ENCODE data around the gene ZBTB39.

The ZBTB39 gene

GRCh38 chr12:56998981-56999380, 7.4 kb downstream of the ZBTB39 start:
- POLR2A ChIA-PET = interaction anchor here (0.7 kb wide), 1 partner anchor 19 kb away, joined by 5 read pairs; no protein-coding TSS in a partner anchor
- CTCF ChIA-PET = interaction anchor here (1.5 to 12.0 kb wide), 5 partner anchors 11 to 239 kb away, joined by 8 to 148 read pairs (median 47); partner anchors contain the start of genes HSD17B6 and STAT6
- DNase-seq (ENCODE audit: extremely low spot score) = peak; percentile 80
- no peak for TF ChIP-seq CTCF (IDR thresholded peaks at IDR 0.05; ENCODE audit: control extremely low read depth, extremely low read depth, low read depth, missing control alignments)

- POLR2A ChIA-PET = interaction anchor here (0.7 kb wide), 1 partner anchor 20 kb away, joined by 5 read pairs; no protein-coding TSS in a partner anchor
- CTCF ChIA-PET = interaction anchor here (1.5 to 12.0 kb wide), 5 partner anchors 11 to 238 kb away, joined by 8 to 148 read pairs (median 47); partner anchors contain the start of genes HSD17B6 and STAT6
- TF ChIP-seq CTCF (IDR thresholded peaks at IDR 0.05; ENCODE audit: control extremely low read depth, extremely low read depth, low read depth, missing control alignments) = no peak
- no peak for DNase-seq (ENCODE audit: extremely low spot score)
Measured at GRCh38 chr12:56998316-56998715, 8.0 kb downstream of the ZBTB39 start.

GRCh38 chr12:56996793-56997545, 9.4 kb downstream of the ZBTB39 start:
- no peak for DNase-seq (ENCODE audit: extremely low spot score)
- POLR2A ChIA-PET = no interaction called here
- no peak for TF ChIP-seq CTCF (IDR thresholded peaks at IDR 0.05; ENCODE audit: control extremely low read depth, extremely low read depth, low read depth, missing control alignments)
- CTCF ChIA-PET = interaction anchor here (0.9 to 12.0 kb wide), 8 partner anchors 8 to 237 kb away, joined by 3 to 148 read pairs (median 10); partner anchors contain the start of genes HSD17B6 and STAT6

GRCh38 chr12:56995930-56996496, 10.3 kb downstream of the ZBTB39 start:
- no peak for TF ChIP-seq CTCF (IDR thresholded peaks at IDR 0.05; ENCODE audit: control extremely low read depth, extremely low read depth, low read depth, missing control alignments)
- ChIA-PET POLR2A (no interaction called here), CTCF (interaction anchor here (0.9 to 12.0 kb wide), 7 partner anchors 7 to 236 kb away, joined by 3 to 148 read pairs (median 12); partner anchors contain the start of gene HSD17B6)
- DNase-seq (ENCODE audit: extremely low spot score) = no peak

- ChIA-PET POLR2A (no interaction called here), CTCF (interaction anchor here (1.0 to 12.0 kb wide), 7 partner anchors 8 to 238 kb away, joined by 3 to 122 read pairs (median 8); partner anchors contain the start of genes HSD17B6 and ZBTB39)
- DNase-seq (ENCODE audit: extremely low spot score) = no peak
- no peak for TF ChIP-seq CTCF (IDR thresholded peaks at IDR 0.05; ENCODE audit: control extremely low read depth, extremely low read depth, low read depth, missing control alignments)
Measured at GRCh38 chr12:56995201-56995929, 11.0 kb downstream of the ZBTB39 start.

GRCh38 chr12:56994231-56994746, 12.1 kb downstream of the ZBTB39 start:
- ChIA-PET POLR2A (no interaction called here), CTCF (interaction anchor here (1.0 to 3.3 kb wide), 7 partner anchors 9 to 232 kb away, joined by 3 to 15 read pairs (median 3); partner anchors contain the start of genes HSD17B6 and ZBTB39)
- TF ChIP-seq CTCF (IDR thresholded peaks at IDR 0.05; ENCODE audit: control extremely low read depth, extremely low read depth, low read depth, missing control alignments) = no peak
- DNase-seq (ENCODE audit: extremely low spot score) = no peak

Measured in GM10248 (cell line).